ENCODE data around the gene USP4. TPM values are rescaled to one million over a fixed set of nuclear protein-coding genes. Genes with fewer than 3 reads are reported as not detected.
"Not testable (repeated sequence)": the region's sequence is repeated elsewhere in the genome, so short reads cannot be mapped to it uniquely, and the experiment has no call there.

The USP4 gene
- total and polyA plus RNA-seq, 4 donors = 12.5 to 17.7 (median 14.9) TPM

GRCh38 chr3:49348361-49348760 is 8.5 kb upstream of the USP4 start:
- H3K9me3 ChIP-seq (ENCODE audit: control insufficient read depth in 4 of 4, low read length in 3 of 4); H3K27me3 ChIP-seq (ENCODE audit: control insufficient read depth in 4 of 4, insufficient read depth in 4 of 4, low read length in 3 of 4); H3K36me3 ChIP-seq (ENCODE audit: control insufficient read depth in 4 of 4, insufficient read depth in 3 of 4, low read depth in 1 of 4, low read length in 3 of 4); H3K27ac ChIP-seq (ENCODE audit: low read depth in 1 of 2, low read length in 2 of 2); DNase-seq (ENCODE audit: low spot score); H3K4me3 ChIP-seq (ENCODE audit: low read depth in 1 of 3, low read length in 3 of 3); H3K9ac ChIP-seq (ENCODE audit: low read depth in 1 of 2, low read length in 2 of 2): not testable (repeated sequence)
- H3K4me1 ChIP-seq (ENCODE audit: control insufficient read depth in 4 of 4, insufficient read depth in 4 of 4, low read length in 3 of 4) = peaks cover 6 to 23% (median 17%) of the 10 kb centered on the region in 4 donors
- 96% methylated on average over 12 of the region's 12 CpGs for WGBS

DNA sequence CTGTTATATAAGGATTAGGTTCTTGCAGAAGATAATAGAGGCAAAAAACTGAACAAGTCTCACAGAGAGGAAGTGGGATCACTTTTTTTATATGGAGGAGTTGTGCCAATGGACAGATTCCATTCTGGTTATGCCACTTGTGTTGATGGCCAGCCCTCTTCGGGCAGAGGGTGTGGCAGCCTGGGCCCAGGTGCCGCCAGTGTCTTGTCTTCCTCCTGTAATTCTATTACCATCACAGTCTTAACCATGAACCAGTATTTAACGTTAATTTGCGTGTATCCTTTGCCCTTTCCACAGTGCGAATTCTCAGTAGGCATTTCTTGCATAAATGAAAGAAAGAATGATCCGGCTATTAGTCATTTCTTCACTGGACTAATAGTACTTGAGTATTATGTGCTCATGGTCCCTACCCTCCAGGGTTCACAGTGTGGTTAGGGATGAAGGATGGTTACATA is 7.0 kb upstream of the USP4 start:
- 88% methylated on average over 6 of the region's 6 CpGs for WGBS
- H3K9ac ChIP-seq (ENCODE audit: low read depth in 1 of 2, low read length in 2 of 2) = no peak overlapping the region
- peak overlapping the region; percentile 28 to 40 for H3K27ac ChIP-seq (ENCODE audit: low read depth in 1 of 2, low read length in 2 of 2)
- TF ChIP-seq EGR1 (IDR thresholded peaks at IDR 0.05; ENCODE audit: low read depth in 2 of 2) (no peak), JUND (IDR thresholded peaks at IDR 0.05) (no peak), YY1 (IDR thresholded peaks at IDR 0.05) (no peak), ZBTB33 (IDR thresholded peaks at IDR 0.05) (no peak), HNF4A (conservative IDR thresholded peaks at IDR 0.05) (no peak), HNF4G (IDR thresholded peaks at IDR 0.05) (no peak)
- H3K36me3 ChIP-seq (ENCODE audit: control insufficient read depth in 4 of 4, insufficient read depth in 3 of 4, low read depth in 1 of 4, low read length in 3 of 4) = no peaks in the 10 kb centered on the region
- H3K4me3 ChIP-seq (ENCODE audit: low read depth in 1 of 3, low read length in 3 of 3) = no peak overlapping the region
- DNase-seq (ENCODE audit: low spot score) = no peak
- no peaks in the 10 kb centered on the region for H3K27me3 ChIP-seq (ENCODE audit: control insufficient read depth in 4 of 4, insufficient read depth in 4 of 4, low read length in 3 of 4)
- H3K4me1 ChIP-seq (ENCODE audit: control insufficient read depth in 4 of 4, insufficient read depth in 4 of 4, low read length in 3 of 4) = peaks cover 5 to 22% (median 10%) of the 10 kb centered on the region in 4 donors
- H3K9me3 ChIP-seq (ENCODE audit: control insufficient read depth in 4 of 4, low read length in 3 of 4) = no peaks in the 10 kb centered on the region

GRCh38 chr3:49343163-49343562 is 3.3 kb upstream of the USP4 start:
- peak overlapping the region in 1 of 2 donors; percentile 12 for H3K27ac ChIP-seq (ENCODE audit: low read depth in 1 of 2, low read length in 2 of 2)
- TF ChIP-seq EGR1 (IDR thresholded peaks at IDR 0.05; ENCODE audit: low read depth in 2 of 2) (no peak), RAD21 (IDR thresholded peaks at IDR 0.05) (no peak), GABPA (IDR thresholded peaks at IDR 0.05 in 1 of 2, conservative IDR thresholded peaks at IDR 0.05 in 1 of 2) (no peak)
- H3K27me3 ChIP-seq (ENCODE audit: control insufficient read depth in 4 of 4, insufficient read depth in 4 of 4, low read length in 3 of 4) = no peaks in the 10 kb centered on the region
- no peak overlapping the region for H3K9ac ChIP-seq (ENCODE audit: low read depth in 1 of 2, low read length in 2 of 2)
- H3K36me3 ChIP-seq (ENCODE audit: control insufficient read depth in 4 of 4, insufficient read depth in 3 of 4, low read depth in 1 of 4, low read length in 3 of 4) = no peaks in the 10 kb centered on the region
- WGBS = 89% methylated on average over 3 of the region's 3 CpGs
- no peak overlapping the region for H3K4me3 ChIP-seq (ENCODE audit: low read depth in 1 of 3, low read length in 3 of 3)
- peaks cover 0 to 18% (median 9%) of the 10 kb centered on the region in 4 donors for H3K4me1 ChIP-seq (ENCODE audit: control insufficient read depth in 4 of 4, insufficient read depth in 4 of 4, low read length in 3 of 4)
- DNase-seq (ENCODE audit: low spot score) = no peak
- H3K9me3 ChIP-seq (ENCODE audit: control insufficient read depth in 4 of 4, low read length in 3 of 4) = no peaks in the 10 kb centered on the region

GRCh38 chr3:49341996-49342395 is 2.1 kb upstream of the USP4 start:
- TF ChIP-seq ATF3 (IDR thresholded peaks at IDR 0.05) (no peak), HNF4G (IDR thresholded peaks at IDR 0.05) (no peak), YY1 (IDR thresholded peaks at IDR 0.05) (no peak), EGR1 (IDR thresholded peaks at IDR 0.05; ENCODE audit: low read depth in 2 of 2) (no peak), RAD21 (IDR thresholded peaks at IDR 0.05) (no peak), GABPA (IDR thresholded peaks at IDR 0.05 in 1 of 2, conservative IDR thresholded peaks at IDR 0.05 in 1 of 2) (no peak), TAF1 (conservative IDR thresholded peaks at IDR 0.05) (no peak), FOXA1 (IDR thresholded peaks at IDR 0.05) (no peak), SP1 (IDR thresholded peaks at IDR 0.05) (no peak), NR2F2 (IDR thresholded peaks at IDR 0.05) (no peak), JUND (IDR thresholded peaks at IDR 0.05) (no peak), ZBTB33 (IDR thresholded peaks at IDR 0.05) (no peak), HNF4A (conservative IDR thresholded peaks at IDR 0.05) (no peak), FOXA2 (IDR thresholded peaks at IDR 0.05) (no peak)
- TF ChIP-seq, protein P1, sequence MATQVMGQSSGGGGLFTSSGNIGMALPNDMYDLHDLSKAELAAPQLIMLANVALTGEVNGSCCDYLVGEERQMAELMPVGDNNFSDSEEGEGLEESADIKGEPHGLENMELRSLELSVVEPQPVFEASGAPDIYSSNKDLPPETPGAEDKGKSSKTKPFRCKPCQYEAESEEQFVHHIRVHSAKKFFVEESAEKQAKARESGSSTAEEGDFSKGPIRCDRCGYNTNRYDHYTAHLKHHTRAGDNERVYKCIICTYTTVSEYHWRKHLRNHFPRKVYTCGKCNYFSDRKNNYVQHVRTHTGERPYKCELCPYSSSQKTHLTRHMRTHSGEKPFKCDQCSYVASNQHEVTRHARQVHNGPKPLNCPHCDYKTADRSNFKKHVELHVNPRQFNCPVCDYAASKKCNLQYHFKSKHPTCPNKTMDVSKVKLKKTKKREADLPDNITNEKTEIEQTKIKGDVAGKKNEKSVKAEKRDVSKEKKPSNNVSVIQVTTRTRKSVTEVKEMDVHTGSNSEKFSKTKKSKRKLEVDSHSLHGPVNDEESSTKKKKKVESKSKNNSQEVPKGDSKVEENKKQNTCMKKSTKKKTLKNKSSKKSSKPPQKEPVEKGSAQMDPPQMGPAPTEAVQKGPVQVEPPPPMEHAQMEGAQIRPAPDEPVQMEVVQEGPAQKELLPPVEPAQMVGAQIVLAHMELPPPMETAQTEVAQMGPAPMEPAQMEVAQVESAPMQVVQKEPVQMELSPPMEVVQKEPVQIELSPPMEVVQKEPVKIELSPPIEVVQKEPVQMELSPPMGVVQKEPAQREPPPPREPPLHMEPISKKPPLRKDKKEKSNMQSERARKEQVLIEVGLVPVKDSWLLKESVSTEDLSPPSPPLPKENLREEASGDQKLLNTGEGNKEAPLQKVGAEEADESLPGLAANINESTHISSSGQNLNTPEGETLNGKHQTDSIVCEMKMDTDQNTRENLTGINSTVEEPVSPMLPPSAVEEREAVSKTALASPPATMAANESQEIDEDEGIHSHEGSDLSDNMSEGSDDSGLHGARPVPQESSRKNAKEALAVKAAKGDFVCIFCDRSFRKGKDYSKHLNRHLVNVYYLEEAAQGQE (IDR thresholded peaks at IDR 0.05) = no peak
- H3K36me3 ChIP-seq (ENCODE audit: control insufficient read depth in 4 of 4, insufficient read depth in 3 of 4, low read depth in 1 of 4, low read length in 3 of 4) = no peaks in the 10 kb centered on the region
- no peaks in the 10 kb centered on the region for H3K27me3 ChIP-seq (ENCODE audit: control insufficient read depth in 4 of 4, insufficient read depth in 4 of 4, low read length in 3 of 4)
- no peak for DNase-seq (ENCODE audit: low spot score)
- H3K4me1 ChIP-seq (ENCODE audit: control insufficient read depth in 4 of 4, insufficient read depth in 4 of 4, low read length in 3 of 4) = peaks cover 0 to 18% (median 9%) of the 10 kb centered on the region in 4 donors
- H3K4me3 ChIP-seq (ENCODE audit: low read depth in 1 of 3, low read length in 3 of 3) = no peak overlapping the region
- no peak overlapping the region for H3K9ac ChIP-seq (ENCODE audit: low read depth in 1 of 2, low read length in 2 of 2)
- no peaks in the 10 kb centered on the region for H3K9me3 ChIP-seq (ENCODE audit: control insufficient read depth in 4 of 4, low read length in 3 of 4)
- H3K27ac ChIP-seq (ENCODE audit: low read depth in 1 of 2, low read length in 2 of 2) = peak overlapping the region in 1 of 2 donors; percentile 20
- 94% methylated on average over 6 of the region's 6 CpGs for WGBS

All from liver (tissue), 9 donors.